HG03565 (cell line): ENCODE measurements around the gene LAMC3.

Experiments used
- ATAC-seq: cut with Tn5 transposase; IDR thresholded peaks from one replicate; pipeline ENCODE4 v1.9.1; 2021; ENCODE audit warnings: mild to moderate bottlenecking, moderate library complexity; ENCODE audit not compliant: unreplicated experiment

Gene LAMC3

GRCh38 chr9:131072107-131072870 is 63.3 kb downstream of the LAMC3 start:
- ATAC-seq: no peak

GRCh38 chr9:131072871-131073237 is 63.9 kb downstream of the LAMC3 start:
- ATAC-seq: no peak

- ATAC-seq: no peak
Observed at GRCh38 chr9:131076347-131077195, 67.6 kb downstream of the LAMC3 start.

- no peak for ATAC-seq
Observed at GRCh38 chr9:131078427-131079366, 69.7 kb downstream of the LAMC3 start.

GRCh38 chr9:131080589-131080988 is 71.6 kb downstream of the LAMC3 start:
- no peak for ATAC-seq

GRCh38 chr9:131081868-131082267 is 72.9 kb downstream of the LAMC3 start:
- no peak for ATAC-seq

GRCh38 chr9:131082774-131083512 is 74.0 kb downstream of the LAMC3 start:
- ATAC-seq: no peak

GRCh38 chr9:131084661-131085369 is 75.8 kb downstream of the LAMC3 start:
- no peak for ATAC-seq

GRCh38 chr9:131085370-131086122 is 76.6 kb downstream of the LAMC3 start:
- no peak for ATAC-seq

GRCh38 chr9:131087354-131087893 is 78.5 kb downstream of the LAMC3 start:
- no peak for ATAC-seq

- no peak for ATAC-seq
Observed at GRCh38 chr9:131090025-131090787, 81.2 kb downstream of the LAMC3 start.

- ATAC-seq: no peak
Observed at GRCh38 chr9:131091352-131091992, 82.5 kb downstream of the LAMC3 start.

- no peak for ATAC-seq
Observed at GRCh38 chr9:131092030-131092429, 83.1 kb downstream of the LAMC3 start.

- ATAC-seq: no peak
Observed at GRCh38 chr9:131092548-131093440, 83.8 kb downstream of the LAMC3 start.

GRCh38 chr9:131094015-131094414 is 85.0 kb downstream of the LAMC3 start:
- ATAC-seq: no peak

GRCh38 chr9:131094622-131095021 is 85.6 kb downstream of the LAMC3 start:
- no peak for ATAC-seq
